HG02623 (cell line): ENCODE data around the gene BTBD1.

Experiments used
- ATAC-seq: cut with Tn5 transposase; IDR thresholded peaks from one replicate; pipeline ENCODE4 v1.9.1; 2021; ENCODE audit warnings: moderate library complexity; ENCODE audit not compliant: unreplicated experiment

The BTBD1 gene

GRCh38 chr15:83066734-83067637, at the start of gene BTBD1:
TSS of gene BTBD1 (minus strand) at chr15:83067252. CDS start at chr15:83067151, 101 bp downstream.
- ATAC-seq, result peak; percentile 83

GRCh38 chr15:83115831-83116565, 48.9 kb upstream of the BTBD1 start:
- no peak for ATAC-seq

GRCh38 chr15:83115410-83115809, 48.4 kb upstream of the BTBD1 start:
- ATAC-seq, result no peak

- ATAC-seq, result no peak
Measured at GRCh38 chr15:83114856-83115255, 47.8 kb upstream of the BTBD1 start.

GRCh38 chr15:83113881-83114674, 47.0 kb upstream of the BTBD1 start:
- ATAC-seq, result no peak

- ATAC-seq, result no peak
Measured at GRCh38 chr15:83112956-83113299, 45.9 kb upstream of the BTBD1 start.

GRCh38 chr15:83112233-83112955, 45.3 kb upstream of the BTBD1 start:
- no peak for ATAC-seq

GRCh38 chr15:83111149-83111548, 44.1 kb upstream of the BTBD1 start:
- ATAC-seq, result no peak

- ATAC-seq, result no peak
Measured at GRCh38 chr15:83110381-83110780, 43.3 kb upstream of the BTBD1 start.

GRCh38 chr15:83109532-83109931, 42.5 kb upstream of the BTBD1 start:
- ATAC-seq, result no peak

- ATAC-seq, result peak; percentile 62
Measured at GRCh38 chr15:83108266-83109219, 41.5 kb upstream of the BTBD1 start.

- ATAC-seq, result no peak
Measured at GRCh38 chr15:83107841-83108181, 40.8 kb upstream of the BTBD1 start.

GRCh38 chr15:83106994-83107840, 40.2 kb upstream of the BTBD1 start, which contains the start of gene TM6SF1:
TSS of gene TM6SF1 (plus strand) at chr15:83107645. CDS start at chr15:83107681, 36 bp downstream.
- ATAC-seq, result no peak

- no peak for ATAC-seq
Measured at GRCh38 chr15:83105440-83105839, 38.4 kb upstream of the BTBD1 start.

- ATAC-seq, result no peak
Measured at GRCh38 chr15:83104141-83104540, 37.1 kb upstream of the BTBD1 start.

- ATAC-seq, result no peak
Measured at GRCh38 chr15:83102346-83102745, 35.3 kb upstream of the BTBD1 start.

GRCh38 chr15:83100097-83100646, 33.1 kb upstream of the BTBD1 start:
- no peak for ATAC-seq

- no peak for ATAC-seq
Measured at GRCh38 chr15:83099290-83099689, 32.2 kb upstream of the BTBD1 start.
